CD4-positive, alpha-beta T cell treated with Interleukin-21 for 1 hour (primary cell): ENCODE measurements around the gene RYR3.
"Not testable (repeated sequence)": the region's sequence is repeated elsewhere in the genome, so short reads cannot be mapped to it uniquely, and the experiment has no call there.

ENCODE experiments used
- DNase-seq: peaks from one replicate; pipeline ENCODE4 v3.0.0-alpha.2; 2020

The RYR3 gene

DNA sequence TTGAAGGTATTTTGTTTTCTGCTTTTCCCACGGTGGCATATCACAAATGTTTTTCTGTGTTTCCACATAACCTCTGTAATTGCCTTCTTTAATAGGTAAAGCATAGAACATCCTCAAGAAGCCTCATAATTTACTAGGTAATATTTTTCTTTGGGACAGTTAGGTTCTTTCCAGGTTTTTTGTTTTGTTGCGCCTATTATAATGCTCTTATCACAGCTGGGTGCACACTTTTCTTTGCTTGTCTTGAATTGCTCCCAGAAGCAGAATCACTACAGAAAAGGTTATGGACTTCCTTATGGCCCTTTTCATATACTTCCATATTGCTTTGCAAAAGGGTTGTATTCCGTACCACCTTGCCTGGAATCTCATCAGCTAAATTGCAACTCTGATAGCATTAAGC lies 213.5 kb downstream of the RYR3 start:
- no peak for DNase-seq

DNA sequence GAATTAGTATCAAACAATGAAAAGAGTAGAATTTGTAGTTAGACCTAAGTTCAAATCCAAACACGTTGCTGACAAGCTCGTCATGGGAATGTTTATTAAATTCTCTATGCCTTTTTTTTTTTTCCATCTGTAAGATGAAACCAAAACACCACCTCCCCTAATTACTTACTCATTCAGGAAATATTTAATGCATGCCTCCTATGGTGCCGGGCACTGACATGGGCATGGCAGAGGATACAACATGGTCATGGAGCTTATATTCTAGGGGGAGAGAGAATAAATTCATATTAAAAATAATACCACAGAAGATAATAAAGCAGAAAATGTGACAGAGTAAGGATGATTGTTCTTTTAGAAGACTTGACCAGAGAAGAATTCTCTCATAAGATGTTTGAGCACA lies 215.8 kb downstream of the RYR3 start:
- DNase-seq: no peak

DNA sequence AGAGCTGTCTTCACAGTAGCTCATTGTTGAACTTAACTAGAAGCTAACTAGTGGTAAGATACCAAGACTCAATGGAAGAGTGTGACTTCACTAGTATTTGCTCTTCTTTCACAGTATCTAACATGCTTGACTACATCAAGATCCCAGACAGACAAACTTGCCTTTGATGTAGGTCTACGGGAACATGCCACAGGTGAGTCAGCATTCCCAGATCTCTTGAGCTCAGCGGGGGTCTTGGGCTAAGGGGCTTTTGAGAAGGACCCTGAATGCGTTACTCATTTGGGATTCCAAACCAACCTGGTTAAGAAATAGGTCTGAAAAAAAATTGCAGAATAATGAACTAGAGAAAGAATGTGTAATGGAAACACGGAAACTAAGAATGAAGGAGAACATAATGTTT lies 222.4 kb downstream of the RYR3 start:
- no peak for DNase-seq

DNA sequence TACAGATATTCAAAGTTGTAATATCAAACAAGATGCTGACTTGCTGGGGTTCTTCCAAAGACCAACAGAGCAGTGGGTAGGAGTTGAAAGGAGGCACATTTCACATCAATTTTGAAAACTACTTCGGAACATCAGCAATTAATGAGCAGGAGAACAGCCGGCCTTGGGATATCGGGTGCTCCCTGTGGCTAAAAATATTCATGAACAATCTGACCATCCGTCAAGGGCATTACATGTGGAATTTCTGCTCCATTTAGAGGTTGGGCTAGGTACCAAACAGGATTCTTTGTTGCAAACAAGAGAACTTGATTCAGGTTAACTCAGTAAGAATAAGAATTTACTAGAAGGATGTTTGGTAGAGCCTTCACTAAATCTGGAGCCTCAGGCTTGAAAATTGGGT lies 223.9 kb downstream of the RYR3 start:
- no peak for DNase-seq

DNA sequence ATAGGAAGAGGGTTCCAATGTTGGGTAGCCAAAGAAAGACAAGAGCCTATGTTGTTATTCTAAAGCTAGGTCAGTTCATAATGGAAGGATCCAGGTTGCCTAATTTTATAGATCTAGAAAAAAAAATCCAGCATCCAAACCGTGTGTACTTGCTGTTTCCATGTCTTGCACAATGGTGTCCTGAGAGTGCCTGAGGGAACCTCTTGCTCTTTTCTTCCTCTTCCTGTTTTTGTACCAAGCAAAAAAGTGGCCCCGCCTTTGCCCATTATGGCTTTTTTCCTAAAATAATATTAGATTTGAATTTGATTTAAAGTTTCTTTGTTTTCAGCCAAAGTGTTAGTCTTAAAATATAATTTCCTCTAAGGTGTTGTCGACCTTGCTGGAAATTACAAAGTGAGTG lies 224.4 kb downstream of the RYR3 start:
- DNase-seq: no peak

DNA sequence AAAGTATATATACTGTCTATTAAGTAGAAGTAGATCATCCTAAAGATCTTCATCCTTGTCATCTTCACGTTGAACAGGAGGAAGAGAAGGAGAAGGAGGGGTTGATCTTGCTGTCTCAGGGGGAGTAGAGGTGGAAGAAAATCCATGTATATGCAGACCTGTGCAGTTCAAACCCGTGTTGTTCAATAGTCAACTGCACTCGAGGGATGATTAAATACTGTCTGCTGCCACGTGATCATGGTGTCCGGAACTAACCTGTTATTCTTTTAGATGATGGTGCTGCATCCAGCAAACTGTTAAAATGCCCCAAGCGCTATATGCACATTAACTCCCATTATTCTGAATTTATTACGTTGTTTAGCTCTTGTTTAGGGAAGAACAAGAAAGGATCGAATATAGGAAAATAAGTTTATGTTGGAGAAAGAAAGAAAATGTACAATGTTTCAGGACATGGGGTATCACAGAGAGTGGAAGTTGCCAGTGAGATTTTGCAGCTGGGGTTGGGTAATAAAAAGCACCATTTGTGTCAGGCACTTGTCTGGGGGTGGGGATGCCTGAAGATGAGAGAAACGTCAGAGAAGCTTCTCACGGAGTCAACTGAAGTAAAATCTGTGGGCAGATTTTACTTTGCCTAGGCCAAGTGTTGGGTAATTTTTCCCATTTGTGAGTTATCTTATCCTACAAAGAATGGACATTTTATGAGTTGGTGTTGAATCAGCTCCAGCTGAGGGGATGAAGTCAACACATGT lies 229.2 kb downstream of the RYR3 start:
- no peak for DNase-seq

DNA sequence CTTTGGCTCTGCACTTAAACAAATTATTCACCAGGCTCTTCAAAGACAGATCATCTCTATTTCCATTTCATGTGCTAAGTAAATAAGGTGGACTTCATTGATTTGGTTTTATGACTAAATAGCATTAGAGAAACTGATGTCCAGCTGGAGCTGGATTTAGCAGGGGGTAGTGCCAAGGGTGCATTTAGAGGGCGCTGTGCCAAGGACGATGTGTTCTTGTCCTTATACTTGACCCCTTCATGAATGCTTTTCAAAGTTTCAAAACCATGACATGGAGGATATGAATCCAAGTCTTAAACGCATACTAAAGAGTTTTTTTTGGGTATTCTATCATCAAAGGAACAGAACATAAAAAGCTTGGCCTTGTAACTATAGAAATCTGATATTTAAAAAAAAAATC lies 233.2 kb downstream of the RYR3 start:
- DNase-seq: no peak

DNA sequence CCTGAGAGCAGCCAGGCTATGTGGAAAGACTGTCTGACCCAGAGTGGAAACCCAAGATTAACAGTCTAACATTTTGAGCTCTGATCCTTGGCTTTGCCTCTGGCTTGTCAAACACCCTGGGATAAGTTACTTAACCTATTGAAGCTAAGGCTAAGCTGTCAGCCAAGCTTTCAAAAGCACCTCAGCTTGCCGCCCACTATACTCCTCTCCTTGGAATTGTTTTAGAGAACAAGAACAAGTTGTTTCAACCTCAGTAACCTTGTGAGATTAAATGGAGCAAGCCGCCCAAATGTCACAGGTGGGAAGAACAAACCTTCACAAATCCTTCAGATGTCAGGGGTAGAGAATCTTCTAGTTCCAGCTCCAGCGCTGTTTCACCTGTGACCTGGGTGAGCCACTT lies 235.1 kb downstream of the RYR3 start:
- no peak for DNase-seq

DNA sequence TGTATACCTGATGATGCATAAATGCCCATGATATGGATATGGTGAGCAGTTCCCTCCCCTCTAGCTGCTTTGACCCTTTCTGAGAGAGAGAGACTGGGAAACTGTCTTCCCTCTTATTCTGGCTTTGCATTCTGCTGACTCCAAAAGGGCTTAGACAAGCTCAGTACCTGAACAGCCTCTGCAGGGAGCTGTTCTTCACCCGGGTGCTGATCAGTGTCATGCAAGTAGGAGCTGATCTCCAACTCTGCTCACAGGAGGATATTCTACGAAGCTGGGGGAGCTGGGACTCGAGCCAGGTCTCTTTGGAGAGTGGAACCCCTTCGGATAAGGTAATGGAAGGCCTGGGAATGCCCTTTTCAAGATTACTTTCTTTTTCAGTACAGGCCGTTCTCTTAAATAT lies 237.1 kb downstream of the RYR3 start:
- DNase-seq: no peak

DNA sequence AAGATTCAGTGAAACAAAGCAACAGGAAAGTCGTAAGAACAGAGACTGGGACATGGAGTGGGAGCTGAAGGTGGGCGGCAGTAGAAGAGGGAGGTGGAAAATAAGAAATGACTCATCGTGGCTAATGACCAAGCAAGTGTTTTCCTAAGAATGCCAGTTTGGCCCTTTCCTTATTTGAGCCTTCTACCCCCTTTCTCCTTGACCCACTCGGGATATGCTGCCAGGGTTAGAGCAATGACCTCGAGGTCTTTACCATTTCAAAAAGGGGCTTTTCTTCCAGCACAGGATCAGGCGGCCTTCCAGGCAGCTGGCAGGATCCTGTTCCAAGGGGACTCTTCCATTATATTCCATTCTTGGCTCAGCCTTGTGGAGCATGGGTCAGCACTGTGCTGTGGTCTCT lies 241.1 kb downstream of the RYR3 start:
- DNase-seq: no peak

DNA sequence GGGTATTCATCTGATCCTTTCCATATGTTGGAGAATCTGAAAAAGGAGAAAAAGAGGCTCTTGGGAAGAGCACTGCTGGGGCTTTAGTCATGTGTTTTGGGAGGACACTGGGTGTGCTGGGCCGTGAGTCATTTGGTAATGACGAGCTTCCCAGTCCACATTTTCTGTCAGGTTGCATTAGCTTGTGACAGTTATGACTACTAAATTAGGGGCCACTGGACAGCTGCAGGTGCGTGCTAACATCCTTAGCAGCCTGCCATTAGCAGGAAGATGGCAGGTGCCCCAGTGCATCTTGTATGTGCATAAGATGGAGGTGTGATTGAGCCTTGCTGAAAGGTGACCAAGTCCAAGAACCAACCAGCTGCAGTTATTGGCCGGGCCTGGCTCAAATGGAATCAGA lies 242.4 kb downstream of the RYR3 start:
- DNase-seq: no peak

DNA sequence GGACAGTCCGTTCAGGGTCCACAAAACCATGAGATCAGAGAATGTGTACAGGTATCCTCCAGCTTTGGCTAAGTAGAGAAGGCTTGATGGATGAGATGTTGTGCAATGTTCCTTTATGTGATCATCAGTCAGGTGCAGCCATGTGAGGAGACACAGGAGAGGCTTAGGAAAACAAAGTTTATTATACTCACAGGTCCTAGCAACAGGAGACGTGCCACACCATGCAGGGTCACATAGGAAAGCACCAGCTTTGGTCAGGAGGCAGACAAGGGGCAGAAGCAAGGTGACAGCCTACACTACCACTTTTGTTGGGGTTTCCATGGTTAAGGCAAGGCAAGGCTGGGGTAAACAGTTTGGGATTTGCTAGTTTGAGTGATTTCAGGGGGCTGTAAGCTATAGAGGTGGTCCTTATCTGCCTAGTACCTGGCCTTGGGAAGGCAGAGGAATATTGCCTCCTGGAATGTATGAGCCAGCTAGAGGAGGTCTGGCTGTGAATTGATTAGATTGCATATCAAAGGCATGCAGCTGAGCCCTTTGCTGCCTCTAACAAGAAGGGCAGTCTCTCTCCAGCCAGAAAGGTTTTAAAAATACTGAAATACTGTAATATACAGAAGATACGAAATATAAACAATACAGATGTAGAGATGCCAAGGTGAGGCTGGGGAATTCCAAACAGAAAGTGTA lies 248.6 kb downstream of the RYR3 start:
- DNase-seq: no peak

DNA sequence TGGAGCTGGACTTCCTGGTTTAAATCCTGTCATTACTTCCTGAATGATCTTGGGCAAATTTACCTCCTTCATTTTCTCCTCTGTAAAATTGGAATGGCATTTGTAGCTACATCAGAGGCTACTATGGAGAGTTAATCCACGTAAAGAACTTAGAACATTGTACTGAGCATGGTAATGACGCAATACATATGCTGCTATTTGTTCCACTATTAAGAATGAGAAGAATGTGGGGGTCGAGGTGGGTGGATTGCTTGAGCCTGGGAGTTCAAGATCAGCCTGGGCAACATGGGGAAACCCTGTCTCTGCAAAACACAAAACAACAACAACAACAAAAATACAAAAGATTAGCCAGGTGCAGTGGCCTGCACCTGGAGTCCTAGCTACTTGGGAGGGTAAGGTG lies 250.6 kb downstream of the RYR3 start:
- DNase-seq: no peak

DNA sequence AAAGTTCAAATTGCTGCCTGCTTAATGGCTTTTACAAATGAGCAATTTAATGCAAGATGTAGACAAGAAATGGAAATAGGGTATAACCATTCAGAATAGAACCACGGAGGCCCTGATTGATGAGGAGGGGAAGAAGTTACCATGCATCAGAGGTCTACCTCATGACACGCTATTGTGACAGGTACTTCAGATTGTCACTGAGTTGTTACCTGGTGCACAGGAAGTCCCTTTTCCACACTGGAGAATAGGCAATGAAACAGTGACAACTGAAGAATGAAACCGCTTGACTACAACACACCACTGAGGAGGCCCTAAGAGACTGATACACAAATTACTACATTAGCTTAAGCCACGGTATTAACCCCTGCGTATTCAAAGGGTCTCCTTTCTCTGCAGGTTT lies 251.2 kb downstream of the RYR3 start:
- DNase-seq: no peak

DNA sequence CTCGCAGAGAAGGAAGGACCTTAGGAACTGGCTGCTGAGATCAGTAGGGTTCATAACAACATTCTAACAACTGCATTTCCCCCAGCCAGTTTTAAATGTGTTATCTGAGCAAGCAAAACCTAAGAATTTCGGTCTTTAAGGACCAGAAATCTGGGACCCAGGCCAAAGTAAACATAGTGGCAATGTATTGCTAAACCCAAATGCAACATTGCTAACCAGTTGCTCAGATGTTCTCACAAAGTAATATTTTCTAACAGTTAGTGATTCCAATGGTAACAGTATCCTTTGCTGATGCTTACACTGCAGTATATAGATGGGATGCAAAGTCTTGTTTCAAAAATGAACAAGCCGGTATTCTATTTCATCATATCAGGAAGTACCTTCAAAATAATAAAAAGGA lies 254.3 kb downstream of the RYR3 start:
- DNase-seq: no peak

DNA sequence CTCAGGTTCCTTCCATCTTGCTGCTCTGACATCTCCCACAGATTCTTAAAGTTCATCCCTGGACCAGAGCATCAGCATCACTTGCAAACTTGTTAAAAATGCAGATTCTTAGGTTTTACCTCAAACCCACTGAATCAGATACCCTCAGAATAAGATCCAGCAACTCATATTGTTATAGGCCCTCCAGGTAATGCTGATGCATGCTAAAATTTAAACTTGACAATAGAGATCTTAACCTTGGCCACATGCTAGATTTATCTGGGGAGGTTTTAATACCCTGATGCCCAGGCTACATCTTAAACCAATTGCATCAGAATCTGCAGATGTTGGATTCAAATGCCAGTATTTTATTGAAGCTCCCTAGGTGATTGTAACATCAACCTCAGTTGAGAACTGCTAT lies 256.9 kb downstream of the RYR3 start:
- DNase-seq: no peak

DNA sequence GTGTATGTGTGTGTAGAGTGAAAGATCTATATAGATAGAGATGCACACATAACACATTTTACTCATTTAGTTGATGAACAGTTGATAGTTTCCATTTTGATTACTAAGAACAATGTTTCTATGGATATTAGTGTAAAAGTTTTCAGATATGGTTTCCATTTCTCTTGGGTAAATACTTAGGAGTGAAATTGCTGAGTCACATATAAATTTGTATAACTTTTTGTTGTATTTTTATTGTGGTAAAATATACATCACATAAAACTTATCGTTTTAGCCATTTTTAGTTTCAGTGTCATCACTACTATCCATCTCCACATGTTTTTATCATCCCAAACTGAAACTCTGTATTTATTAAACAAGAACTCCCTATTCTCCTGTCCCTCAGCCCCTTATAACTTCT lies 258.3 kb downstream of the RYR3 start:
- no peak for DNase-seq

DNA sequence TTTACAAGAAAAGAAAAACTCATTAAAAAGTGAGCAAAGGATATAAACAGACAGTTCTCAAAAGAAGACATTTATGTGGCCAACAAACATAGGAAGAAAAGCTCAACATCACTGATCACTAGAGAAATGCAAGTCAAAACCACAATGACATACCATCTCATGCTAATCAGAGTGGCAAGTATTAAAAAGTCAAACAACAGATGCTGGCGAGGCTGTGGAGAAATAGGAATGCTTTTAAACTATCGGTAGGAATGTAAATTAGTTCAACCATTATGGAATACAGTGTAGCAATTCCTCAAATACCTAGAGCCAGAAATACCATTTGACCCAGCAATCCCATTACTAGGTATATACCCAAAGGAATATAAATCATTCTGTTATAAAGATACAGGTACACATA lies 267.1 kb downstream of the RYR3 start:
- DNase-seq: not testable (repeated sequence)

DNA sequence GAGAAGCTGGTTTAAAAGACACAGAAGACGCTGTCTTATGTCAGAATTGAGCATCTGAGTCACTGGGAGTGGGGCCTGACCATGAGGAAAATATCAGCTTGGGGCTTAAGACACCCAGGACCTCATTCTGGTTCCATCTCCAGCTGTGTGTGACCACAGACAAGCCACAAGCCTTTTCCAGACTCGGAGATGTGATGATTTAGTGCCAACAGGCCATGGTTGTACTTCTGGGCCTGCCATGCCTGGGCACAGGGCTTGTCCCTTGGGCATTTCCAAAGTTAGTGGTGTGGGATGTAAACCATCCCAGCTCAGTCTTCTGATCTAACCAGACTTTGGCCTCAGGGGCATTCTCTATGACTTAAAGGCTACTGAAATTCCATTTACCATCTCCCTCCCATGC lies 269.8 kb downstream of the RYR3 start:
- no peak for DNase-seq

DNA sequence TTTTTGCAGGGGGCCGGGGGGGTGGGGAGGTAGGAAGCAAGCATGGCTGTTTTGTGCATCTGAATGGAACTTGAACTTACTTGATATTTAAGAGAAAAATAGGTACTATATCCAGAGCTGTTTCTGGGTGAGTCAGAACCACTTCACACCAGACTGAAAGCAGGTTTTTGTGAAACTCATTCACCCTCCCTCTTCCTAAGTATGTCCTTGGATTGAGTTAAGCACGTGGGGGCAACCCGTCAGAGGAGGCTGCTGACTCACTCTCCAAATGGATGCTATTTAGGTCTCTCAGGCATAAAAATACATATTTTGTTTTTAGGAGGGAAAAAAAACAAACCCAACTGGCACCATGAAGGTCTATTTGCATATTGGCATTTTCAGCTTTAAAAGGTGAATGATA lies 270.3 kb downstream of the RYR3 start:
- no peak for DNase-seq

DNA sequence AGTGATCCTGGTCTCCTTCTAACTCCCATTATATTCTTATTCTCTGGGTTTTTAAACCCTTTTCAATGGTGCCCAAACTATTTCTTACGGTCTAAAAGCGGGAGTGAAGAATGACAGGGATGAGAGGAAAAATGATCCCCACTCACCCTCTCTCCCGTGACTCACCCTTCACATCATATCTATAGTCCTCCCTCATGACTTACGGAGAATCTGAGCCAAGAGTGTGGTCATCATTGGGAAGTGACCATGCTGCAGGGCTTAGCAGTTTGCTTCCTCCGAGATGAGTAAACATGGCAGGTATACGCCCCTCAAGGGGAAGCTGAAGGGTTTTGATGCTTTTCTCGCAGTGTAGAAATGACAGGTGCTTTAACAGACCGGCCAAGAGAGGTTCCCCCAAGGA lies 274.0 kb downstream of the RYR3 start:
- no peak for DNase-seq

DNA sequence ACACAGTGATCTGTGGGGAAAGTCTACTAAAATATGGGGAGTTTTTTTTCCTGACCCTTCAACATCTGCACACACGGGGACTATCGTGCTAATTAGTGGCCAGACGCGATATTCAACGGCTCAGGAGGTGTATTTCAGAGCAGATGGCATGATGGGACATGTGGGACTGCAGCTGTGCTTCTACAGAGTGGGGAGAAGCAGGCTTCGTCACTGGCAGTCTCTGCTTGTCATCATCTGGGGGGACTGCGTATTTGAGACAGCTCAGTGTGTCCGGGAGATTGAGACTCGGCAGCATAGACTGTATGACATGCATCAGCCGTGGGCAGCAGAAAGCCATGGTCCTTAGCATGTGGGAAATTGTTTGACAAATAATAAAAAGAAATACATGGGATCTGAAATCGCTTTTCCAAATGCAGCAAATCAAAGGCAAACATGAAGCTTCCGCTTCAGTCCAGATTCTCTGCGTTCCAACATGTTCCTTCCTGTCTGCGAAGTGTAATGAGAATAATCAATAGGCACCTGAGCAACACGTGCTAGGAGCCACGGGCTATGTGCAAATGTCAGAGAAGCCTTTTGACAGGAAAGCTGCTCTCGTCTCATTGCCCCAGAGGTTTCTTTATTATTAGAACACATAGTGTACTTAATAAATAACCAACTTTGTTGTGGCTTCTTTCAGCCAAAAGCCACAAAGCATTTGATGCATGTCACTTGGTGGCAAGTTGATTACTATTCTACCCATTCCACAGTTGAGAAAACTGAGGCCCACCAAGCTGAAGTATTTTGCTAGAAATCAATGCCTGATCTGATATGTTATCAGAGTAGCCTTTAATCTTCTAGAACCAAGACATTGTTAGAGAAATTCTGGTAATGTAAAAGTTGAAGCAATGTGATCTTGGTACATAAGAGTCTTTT lies 276.3 kb downstream of the RYR3 start:
- DNase-seq: no peak

DNA sequence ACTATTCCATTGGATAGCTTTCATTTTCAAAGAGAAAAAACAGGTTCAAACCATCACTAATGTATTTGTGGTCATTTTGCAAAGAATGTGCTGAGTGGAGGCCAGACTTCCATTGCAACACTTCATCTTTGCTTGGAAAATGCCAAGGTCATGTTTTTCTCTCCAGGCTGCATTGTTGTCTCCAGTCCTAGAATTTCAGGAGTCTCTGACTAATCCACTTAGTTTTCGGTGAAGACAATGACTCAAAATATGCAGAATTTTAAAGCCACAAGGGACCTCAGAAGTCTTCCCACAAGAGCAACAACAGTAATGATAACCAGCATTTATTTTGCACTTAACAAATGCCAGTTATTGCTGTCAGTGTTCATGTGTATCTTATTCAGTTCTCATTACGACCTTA lies 277.0 kb downstream of the RYR3 start:
- DNase-seq: no peak

DNA sequence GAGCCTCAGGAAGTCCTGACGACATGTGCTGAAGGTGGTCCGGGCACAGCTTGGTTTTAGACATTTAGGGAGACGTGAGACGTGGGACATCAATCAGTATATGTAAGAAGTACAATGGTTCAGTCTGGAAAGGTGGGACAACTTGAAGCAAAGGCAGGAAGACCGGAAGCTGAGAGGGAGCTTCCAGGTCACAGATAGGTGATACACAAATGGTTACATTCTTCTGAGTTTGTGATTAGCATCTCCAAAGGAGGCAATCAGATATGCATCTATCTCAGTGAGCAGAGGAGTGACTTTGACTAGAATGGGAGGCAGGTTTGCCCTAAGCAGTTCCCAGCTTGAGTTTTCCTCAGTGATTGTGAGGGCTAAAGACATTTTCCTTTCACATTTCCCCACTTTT lies 282.1 kb downstream of the RYR3 start:
- DNase-seq: no peak
